ENCODE results near the gene STARD3.

DNA sequence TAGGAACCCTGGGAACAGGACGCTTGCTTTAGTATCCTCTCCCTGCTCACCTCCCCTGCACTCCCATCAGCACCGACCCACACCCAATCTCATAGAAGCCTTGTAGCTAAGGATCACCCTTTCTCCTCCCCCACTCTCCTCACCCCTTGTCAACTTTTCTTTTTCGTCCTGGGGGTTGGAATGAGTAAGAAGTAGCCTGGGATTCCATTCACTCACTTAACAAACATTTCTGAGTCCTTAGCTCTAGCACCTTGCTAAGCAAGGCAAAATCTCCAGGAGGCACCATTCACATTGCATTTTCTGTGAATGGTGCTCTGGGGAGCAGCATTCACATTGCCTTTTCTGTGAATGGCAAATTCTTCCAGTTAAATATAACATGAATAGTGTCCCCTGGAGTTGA is 52.0 kb downstream of the STARD3 start:
- TF ChIP-seq TARDBP (IDR thresholded peaks at IDR 0.05) (no peak), SP1 (IDR thresholded peaks at IDR 0.05) (no peak), FOXM1 (IDR thresholded peaks at IDR 0.05; ENCODE audit: borderline replicate concordance) (no peak)

Data from HEK293T (cell line).